ENCODE data around the gene LVRN. TPM values are rescaled to one million over a fixed set of nuclear protein-coding genes. Genes with fewer than 3 reads are reported as not detected.
A peak's percentile ranks its signal among the peaks of the same experiment; 100 is the strongest.

The LVRN gene
- total and polyA plus RNA-seq, 2 of the 13 experiments (the other 11 are each of a cell fraction or from before 2014, with no cell fraction given) = 0.09 to 0.20 TPM

- TF ChIP-seq NR2F6 (IDR thresholded peaks at IDR 0.05) = no peak
- no peak for TF ChIP-seq NR2F6 (CRISPR knock-in tag; IDR thresholded peaks at IDR 0.05)
- no peak for TF ChIP-seq NCOA5 (CRISPR knock-in tag; IDR thresholded peaks at IDR 0.05)
- no peak for TF ChIP-seq CENPBD1 (CRISPR knock-in tag; IDR thresholded peaks at IDR 0.05; ENCODE audit: borderline replicate concordance, low read depth)
- no peak for TF ChIP-seq ZC3H4 (CRISPR knock-in tag; IDR thresholded peaks at IDR 0.05; ENCODE audit: borderline replicate concordance)
- no peak for TF ChIP-seq SYNCRIP (IDR thresholded peaks at IDR 0.05; ENCODE audit: insufficient read depth, low read depth, low read length)
- TF ChIP-seq ZNF430 (CRISPR knock-in tag; IDR thresholded peaks at IDR 0.05) = no peak
- TF ChIP-seq, protein P1, sequence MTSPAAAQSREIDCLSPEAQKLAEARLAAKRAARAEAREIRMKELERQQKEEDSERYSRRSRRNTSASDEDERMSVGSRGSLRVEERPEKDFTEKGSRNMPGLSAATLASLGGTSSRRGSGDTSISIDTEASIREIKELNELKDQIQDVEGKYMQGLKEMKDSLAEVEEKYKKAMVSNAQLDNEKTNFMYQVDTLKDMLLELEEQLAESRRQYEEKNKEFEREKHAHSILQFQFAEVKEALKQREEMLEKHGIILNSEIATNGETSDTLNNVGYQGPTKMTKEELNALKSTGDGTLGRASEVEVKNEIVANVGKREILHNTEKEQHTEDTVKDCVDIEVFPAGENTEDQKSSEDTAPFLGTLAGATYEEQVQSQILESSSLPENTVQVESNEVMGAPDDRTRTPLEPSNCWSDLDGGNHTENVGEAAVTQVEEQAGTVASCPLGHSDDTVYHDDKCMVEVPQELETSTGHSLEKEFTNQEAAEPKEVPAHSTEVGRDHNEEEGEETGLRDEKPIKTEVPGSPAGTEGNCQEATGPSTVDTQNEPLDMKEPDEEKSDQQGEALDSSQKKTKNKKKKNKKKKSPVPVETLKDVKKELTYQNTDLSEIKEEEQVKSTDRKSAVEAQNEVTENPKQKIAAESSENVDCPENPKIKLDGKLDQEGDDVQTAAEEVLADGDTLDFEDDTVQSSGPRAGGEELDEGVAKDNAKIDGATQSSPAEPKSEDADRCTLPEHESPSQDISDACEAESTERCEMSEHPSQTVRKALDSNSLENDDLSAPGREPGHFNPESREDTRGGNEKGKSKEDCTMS (CRISPR knock-in tag; conservative IDR thresholded peaks at IDR 0.05) = no peak
- no peak for TF ChIP-seq ZNF670 (CRISPR knock-in tag; IDR thresholded peaks at IDR 0.05; ENCODE audit: borderline replicate concordance)
- TF ChIP-seq HOXA3 (CRISPR knock-in tag; IDR thresholded peaks at IDR 0.05) = peak; percentile 39; the same call in 1 of the 2 replicates
- TF ChIP-seq BCL3 (CRISPR knock-in tag; IDR thresholded peaks at IDR 0.05) = peak; percentile 69; the same call in 1 of the 2 replicates
- no peak for TF ChIP-seq FUBP1 (CRISPR knock-in tag; IDR thresholded peaks at IDR 0.05; ENCODE audit: borderline replicate concordance)
- TF ChIP-seq ZNF350 (CRISPR knock-in tag; IDR thresholded peaks at IDR 0.05; ENCODE audit: borderline replicate concordance, low read depth) = no peak
- 0 out of 2 replicates have a peak, but pooled peaks have one; percentile 39 for TF ChIP-seq HIVEP1 (CRISPR knock-in tag; IDR thresholded peaks at IDR 0.05)
- no peak for TF ChIP-seq ZNF274 (CRISPR knock-in tag; IDR thresholded peaks at IDR 0.05)
- TF ChIP-seq ZNF629 (CRISPR knock-in tag; conservative IDR thresholded peaks at IDR 0.05) = no peak
- TF ChIP-seq TAF15 (IDR thresholded peaks at IDR 0.05; ENCODE audit: low read depth, low read length, poor library complexity, severe bottlenecking) = no peak
- TF ChIP-seq ZNF709 (CRISPR knock-in tag; IDR thresholded peaks at IDR 0.05) = 0 out of 2 replicates have a peak, but pooled peaks have one; percentile 32
- TF ChIP-seq REXO4 (CRISPR knock-in tag; IDR thresholded peaks at IDR 0.05; ENCODE audit: borderline replicate concordance) = no peak
- TF ChIP-seq ZNF160 (CRISPR knock-in tag; IDR thresholded peaks at IDR 0.05) = no peak
- TF ChIP-seq ZFX (CRISPR knock-in tag; IDR thresholded peaks at IDR 0.05; ENCODE audit: low read depth) = peak; percentile 50; the same call in 1 of the 2 replicates
- no peak for TF ChIP-seq ARID2 (CRISPR knock-in tag; IDR thresholded peaks at IDR 0.05; ENCODE audit: borderline replicate concordance)
- no peak for TF ChIP-seq TGIF2 (CRISPR knock-in tag; IDR thresholded peaks at IDR 0.05)
- TF ChIP-seq TEAD2 (CRISPR knock-in tag; IDR thresholded peaks at IDR 0.05) = no peak
- no peak for TF ChIP-seq KDM1A (CRISPR knock-in tag; IDR thresholded peaks at IDR 0.05)
Observed at GRCh38 chr5:115962565-115963402, 509 bp downstream of the LVRN start (continued).
